GM12801 (cell line): ENCODE measurements around the gene AMBP.

Experiments used
- CTCF ChIP-seq: IDR thresholded peaks from one replicate; pipeline ENCODE4 v1.5.1; 2011; ENCODE audit warnings: control low read depth; ENCODE audit not compliant: insufficient read length; ENCODE audit errors: extremely low read depth

The AMBP gene

DNA sequence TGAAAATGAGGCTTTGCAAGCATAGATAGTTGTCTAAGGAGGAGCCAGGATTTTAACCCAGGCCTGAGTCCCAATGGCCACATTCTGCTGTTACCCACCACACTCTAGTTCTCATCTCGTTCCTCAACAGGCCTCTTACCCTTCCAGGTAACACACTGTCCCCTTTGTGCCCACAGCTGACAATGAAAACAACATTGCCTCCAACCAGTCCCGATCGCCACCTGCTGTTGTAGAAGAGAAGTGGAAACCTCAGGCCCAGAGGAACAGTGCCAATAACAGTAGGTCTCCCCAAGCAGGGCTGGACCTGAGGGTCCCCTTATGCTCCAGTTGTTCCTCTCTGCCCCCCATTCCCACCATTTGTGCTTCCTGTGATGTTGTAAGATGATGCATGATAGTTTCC is 30.4 kb downstream of the AMBP start:
- TF ChIP-seq CTCF, result no peak

DNA sequence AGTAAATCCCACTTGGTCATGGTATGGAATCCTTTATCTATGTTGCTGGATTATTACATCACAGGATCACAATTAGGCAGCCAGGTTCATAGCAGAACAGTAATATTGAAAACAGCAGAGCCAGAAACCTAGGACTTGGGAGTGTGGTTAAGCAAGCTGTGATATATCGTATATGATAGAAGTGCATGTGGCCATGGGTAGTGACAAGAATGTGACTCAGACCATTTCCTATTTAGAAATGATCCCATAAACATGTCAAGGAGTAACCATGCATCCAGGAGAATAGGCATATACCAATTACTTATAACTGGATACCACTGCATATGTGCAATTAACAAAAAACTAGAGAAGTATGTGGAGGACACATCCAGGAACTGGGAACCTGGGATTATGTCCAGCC is 31.2 kb downstream of the AMBP start:
- TF ChIP-seq CTCF, result no peak

DNA sequence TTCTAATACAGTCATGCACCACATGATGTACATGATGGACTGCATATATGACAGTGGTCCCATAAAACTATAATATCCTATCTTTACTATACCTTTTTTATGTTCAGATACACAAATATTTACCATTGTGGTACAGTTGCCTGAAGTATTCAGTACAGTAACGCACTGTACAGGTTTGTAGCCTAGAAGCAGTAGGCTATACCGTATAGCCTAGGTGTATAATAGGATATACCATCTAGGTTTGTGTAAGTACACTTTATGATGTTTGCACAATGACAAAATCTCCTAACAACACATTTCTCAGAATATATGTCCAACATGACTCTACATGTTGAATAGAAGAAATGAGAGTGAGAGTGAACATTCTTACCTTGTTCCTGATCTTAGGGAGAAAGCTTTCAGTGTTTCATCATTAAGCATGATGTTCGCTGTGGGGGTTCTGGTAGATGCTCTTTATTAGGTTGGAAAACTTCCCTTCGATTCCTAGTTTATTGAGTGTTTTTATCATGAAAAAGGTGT is 31.8 kb downstream of the AMBP start:
- TF ChIP-seq CTCF, result no peak

DNA sequence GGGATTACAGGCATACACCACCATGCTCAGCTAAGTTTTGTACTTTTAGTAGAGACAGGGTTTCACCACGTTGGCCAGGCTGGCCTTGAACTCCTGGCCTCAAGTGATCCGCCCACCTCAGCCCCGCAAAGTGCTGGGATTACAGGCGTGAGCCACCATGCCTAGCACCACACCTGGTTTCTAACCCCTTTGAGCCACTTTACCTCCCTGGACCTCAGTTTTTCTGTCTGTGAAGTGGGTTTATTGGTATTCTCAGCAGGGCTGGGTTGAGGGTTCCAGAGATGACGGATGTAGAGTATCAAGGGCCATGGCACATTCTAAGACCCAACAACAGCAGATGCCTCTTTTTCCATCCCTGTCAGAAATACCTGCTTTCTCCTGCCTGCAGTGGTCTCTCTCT is 38.6 kb downstream of the AMBP start:
- TF ChIP-seq CTCF, result no peak

- no peak for TF ChIP-seq CTCF
These were observed 39.3 kb downstream of the AMBP start for GRCh38 chr9:114038724-114039313.

DNA sequence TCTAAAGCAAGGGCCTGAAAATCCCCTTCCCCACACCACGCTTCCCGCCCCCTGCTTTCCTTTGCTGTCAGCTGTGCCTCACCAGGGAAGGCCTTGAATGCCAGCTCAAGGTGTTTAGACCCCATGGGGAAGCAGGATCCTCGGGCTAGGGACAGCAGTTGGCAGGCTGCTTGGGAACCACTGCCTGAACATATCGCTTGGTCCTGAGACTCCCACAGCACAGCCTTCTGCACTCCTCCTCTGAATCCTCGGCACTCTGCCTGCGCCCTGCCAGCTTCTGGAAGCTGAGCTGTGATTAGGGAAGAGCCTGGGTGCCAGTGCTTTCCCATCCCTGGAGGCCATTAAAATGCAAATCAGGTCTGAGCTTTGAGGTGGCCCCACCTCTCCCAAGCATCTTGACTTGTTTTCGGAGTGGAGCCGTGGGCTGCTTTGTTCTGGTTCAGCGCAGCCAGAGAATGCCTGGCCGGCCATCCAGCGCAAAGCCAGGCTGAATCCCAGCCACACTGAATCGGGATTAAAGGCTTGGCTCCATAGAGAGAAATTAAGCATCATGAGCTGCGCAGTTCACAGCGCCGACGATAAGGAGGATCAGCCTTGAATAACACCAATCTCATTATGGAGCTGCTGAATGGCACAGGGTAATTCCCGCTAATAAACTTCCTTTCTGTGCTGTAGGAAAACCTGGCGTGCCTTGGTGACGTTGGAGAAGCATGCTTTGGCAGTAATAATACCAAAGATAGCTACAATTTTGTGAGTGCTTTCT is 40.0 kb downstream of the AMBP start:
- TF ChIP-seq CTCF, result no peak

DNA sequence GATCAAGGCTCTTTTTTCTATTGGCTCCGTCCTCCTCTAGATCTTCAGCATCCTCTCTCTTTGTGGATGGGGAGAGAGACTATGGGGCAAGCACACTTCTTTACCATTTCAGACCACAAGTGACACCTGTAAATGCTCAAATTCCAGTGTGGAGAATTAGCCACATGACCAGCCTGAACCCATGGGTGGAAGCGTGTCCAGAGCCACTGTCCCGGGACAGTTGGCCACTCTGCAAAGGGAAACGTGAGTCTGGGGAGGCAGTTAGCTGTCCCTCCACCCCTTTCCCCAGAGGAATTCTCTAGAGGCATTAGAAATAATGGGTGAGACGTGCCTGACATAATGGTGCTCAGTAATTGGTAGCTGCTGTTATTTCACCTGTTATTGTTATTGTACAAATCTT is 40.9 kb downstream of the AMBP start:
- no peak for TF ChIP-seq CTCF
